AG09309 (cell line): ENCODE measurements around the gene TMPRSS6.

Experiments
- DNase-seq: peaks from one replicate; pipeline ENCODE4 v3.0.0-alpha.2; 2010; ENCODE audit warnings: low read depth
- H3K4me3 ChIP-seq: 2 replicates; pipeline ENCODE4 v1.5.1; 2011; ENCODE audit warnings: mild to moderate bottlenecking, low read depth, low read length, moderate library complexity; ENCODE audit not compliant: control insufficient read depth
- TF ChIP-seq, protein P1 (sequence below): IDR thresholded peaks from 2 replicates; pipeline ENCODE4 v1.5.1; 2011; ENCODE audit warnings: mild to moderate bottlenecking, low read depth, low read length, inconsistent platforms; ENCODE audit not compliant: insufficient read depth, control insufficient read depth; ENCODE audit errors: missing control alignments

The TMPRSS6 gene

DNA sequence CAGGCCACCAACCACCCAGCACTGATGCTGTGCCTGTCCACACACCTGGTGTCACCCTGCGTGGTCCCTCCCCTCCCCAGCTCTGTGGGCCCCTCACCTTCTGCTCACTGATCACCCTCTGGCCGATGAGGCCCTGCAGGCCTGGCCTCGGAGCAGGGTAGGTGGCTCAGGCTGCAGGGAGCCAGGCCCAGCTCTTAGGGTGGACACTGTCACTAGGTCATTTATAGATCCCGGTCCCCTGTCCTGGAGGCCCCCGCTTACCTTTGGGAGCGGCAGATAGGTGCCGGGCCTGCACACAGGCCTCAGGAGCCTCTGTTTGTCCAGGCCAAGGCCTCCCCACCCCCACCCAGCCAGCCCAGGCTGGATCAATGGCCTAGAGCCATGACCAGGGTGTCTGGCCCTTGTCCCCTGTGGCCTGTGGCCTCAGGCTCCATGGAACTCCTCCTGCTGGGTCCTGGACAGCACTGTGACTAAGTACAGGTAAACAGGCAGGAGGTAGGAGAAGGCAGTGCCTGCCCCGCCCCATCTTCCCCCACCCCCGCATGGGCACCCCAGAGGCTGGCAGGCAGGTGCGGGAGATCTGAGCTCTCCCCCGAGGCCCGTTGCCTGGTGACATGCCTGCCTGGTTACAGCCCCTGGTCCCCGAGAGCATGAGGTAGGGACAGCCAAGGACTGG is at the start of gene TMPRSS6:
TMPRSS6 (minus strand) TSS at position 472 of the 676 bp plus-strand sequence. CDS start 6,296 bp downstream, outside the sequence.
- no peak within 1 kb of the TSS for H3K4me3 ChIP-seq
- no peak for DNase-seq
- TF ChIP-seq, protein P1, sequence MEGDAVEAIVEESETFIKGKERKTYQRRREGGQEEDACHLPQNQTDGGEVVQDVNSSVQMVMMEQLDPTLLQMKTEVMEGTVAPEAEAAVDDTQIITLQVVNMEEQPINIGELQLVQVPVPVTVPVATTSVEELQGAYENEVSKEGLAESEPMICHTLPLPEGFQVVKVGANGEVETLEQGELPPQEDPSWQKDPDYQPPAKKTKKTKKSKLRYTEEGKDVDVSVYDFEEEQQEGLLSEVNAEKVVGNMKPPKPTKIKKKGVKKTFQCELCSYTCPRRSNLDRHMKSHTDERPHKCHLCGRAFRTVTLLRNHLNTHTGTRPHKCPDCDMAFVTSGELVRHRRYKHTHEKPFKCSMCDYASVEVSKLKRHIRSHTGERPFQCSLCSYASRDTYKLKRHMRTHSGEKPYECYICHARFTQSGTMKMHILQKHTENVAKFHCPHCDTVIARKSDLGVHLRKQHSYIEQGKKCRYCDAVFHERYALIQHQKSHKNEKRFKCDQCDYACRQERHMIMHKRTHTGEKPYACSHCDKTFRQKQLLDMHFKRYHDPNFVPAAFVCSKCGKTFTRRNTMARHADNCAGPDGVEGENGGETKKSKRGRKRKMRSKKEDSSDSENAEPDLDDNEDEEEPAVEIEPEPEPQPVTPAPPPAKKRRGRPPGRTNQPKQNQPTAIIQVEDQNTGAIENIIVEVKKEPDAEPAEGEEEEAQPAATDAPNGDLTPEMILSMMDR: no peak

DNA sequence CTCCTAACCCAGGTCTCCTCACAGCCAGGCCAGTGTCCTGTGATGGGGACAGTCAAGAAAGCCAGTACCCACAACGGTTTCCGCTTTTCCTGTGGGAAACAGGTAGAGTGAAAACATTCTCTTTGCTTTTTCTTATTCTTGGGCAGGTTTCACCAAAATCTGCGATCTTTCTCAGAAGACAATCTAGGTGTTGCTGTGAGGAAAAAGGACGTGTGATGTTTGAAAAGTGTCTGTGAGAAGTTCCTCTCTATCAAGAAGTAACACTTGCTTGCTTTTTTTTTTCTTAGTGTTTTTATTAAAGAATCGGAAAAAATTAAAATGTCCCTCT is 49.4 kb upstream of the TMPRSS6 start:
- TF ChIP-seq, protein P1: no peak
- H3K4me3 ChIP-seq: no peak overlapping the region
- DNase-seq: no peak

DNA sequence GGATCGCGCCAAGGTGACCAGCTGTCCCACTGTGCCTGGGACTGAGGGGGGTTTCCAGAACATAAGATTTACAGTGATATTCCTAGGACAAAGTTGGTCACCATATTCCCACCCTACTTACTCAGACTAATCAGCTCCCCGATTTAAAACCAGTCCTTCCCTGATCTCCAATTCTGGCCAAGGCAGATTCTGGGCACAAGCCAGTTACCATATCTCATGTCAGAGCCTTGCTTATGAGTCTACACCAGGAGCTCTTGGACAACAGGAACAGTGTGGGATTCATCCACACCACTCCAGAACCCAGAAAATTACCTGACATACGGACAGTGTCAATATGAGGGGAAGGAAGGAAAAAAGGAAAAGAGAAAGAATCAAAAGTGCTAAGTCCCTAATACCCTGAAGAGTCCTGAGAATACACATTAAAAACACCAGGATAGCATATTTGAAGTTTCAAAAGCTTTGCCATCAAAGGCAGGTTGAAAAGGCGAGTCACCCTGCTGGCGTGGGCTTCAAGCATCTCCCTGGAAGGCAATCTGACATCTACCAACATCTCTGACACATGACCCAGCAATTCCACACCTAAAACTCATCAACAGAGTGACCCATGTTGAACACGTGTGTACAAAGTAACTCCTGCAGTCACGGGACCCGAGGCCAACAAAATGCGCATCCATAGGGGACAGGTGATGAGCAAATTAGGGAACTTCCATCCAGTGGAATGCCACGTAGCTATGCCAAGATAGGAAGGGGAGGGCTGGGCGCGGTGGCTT is 48.2 kb upstream of the TMPRSS6 start:
- TF ChIP-seq, protein P1: no peak
- no peak for DNase-seq
- H3K4me3 ChIP-seq: no peak overlapping the region

DNA sequence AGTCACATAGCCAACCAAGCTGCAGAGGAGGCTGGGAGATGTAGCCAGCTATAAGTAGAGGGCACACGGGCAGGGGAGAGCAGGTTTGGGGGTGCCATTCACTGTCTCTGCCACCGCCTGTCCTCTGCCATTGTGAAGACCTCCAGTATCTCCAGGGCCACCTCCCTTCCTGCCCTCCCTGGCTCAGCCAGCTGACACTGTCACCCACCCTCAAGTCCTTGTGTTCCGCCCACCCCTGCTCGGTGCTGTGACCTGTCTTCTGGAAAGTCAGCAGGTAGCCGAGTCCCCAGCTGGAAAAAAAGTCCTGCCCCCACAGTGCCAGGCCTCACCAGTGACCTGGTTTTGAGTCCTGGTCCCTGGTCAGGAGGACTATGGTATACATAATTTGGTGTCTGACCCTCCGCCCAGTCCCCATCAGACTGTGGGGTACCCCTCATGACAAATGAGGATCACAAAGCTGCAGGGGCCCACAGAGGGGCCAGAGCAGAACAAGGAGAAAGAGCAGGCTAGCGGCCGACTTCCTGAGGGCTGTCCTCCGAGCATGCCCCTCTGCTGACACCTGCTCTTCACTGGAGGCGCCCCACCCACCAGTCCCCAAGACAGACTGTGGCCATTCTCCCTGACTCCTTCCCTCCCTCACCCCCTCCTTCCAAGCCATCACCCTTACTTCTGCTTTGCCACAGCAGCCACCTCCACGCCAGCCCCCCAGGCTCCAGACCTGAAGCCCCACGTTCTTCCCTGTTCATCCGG is 47.3 kb upstream of the TMPRSS6 start:
- no peak for DNase-seq
- H3K4me3 ChIP-seq: no peak overlapping the region
- TF ChIP-seq, protein P1: no peak

DNA sequence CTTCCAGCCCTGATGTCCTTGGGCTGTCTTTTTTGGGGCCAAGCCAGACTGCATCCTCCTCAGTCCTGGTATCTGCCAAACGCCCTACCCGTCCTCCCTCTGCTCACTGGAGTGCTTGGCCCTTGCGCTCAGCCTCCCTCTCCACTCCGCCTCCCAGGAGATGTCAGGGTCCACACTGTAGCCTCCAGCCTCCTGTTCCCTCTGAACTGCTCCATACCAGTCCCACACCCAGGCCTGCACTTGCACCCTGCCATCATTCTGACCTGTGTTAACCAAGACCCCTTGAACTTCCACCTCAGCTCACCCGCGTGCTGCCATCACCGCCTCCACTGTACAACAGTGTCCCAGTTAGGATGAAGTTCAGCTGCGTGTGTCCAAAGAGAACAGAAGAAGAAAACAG is 46.5 kb upstream of the TMPRSS6 start:
- TF ChIP-seq, protein P1: no peak
- no peak for DNase-seq

DNA sequence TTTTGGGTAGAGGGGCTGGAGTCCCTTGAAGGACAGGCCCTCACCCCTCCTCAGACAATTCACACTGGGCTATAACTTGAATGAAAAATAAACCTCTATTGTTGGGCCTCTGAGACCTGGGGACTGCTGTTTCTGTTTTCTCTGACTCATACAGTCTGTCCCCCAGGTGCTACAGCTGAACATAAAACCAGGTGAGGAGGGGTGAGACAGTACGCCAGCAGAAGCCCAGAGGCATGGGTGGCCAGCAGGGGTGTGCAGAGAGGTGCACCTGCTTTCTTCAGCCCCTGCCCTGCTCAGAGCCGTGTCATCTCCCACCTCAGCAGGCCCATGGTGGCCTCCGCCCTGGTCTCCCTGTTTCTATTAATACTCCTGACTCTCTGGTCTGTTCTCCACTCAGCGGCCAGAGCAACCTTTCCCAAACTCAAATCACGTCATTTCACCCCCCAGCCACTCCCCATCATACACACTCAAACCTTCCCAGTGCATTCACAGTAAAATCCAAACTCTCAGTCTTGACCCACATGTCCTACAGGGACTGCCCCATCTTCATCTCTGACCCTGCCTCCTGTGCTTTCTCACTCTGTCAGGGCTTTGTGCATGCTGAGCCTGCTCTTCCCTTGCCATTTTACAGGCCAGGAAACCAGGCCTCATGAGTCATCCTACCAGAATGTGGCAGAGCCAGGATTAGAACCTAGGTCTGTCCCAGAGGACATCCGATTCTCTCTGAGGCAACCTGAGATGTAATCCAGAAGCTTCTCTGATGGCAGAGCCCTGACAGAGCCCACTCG is 45.6 kb upstream of the TMPRSS6 start:
- DNase-seq: no peak
- TF ChIP-seq, protein P1: no peak
- no peak overlapping the region for H3K4me3 ChIP-seq

More for the DNA sequence above, 46.5 kb upstream of the TMPRSS6 start:
- no peak overlapping the region for H3K4me3 ChIP-seq
